Suprapubic skin (tissue), 4 donors: Measurements from ENCODE around the gene HIVEP1.

Experiments
- EP300 ChIP-seq: sonication (generic); formaldehyde crosslinking; IDR thresholded peaks from one replicate; pipeline ENCODE4 v1.6.1; 2017; ENCODE audit warnings: antibody characterized with exemption
- POLR2AphosphoS5 ChIP-seq, 3 donors: sonication (generic); formaldehyde crosslinking; IDR thresholded peaks; one replicate each; pipeline ENCODE4 v1.6.1; 2017; ENCODE audit warnings: antibody characterized with exemption in 3 of 3
- TF ChIP-seq, protein P1 (sequence below), 2 donors: fragments of 200-600 bp in 1 of 2; fragments of 450-650 bp in 1 of 2; sonication (generic) in 1 of 2; IDR thresholded peaks; one replicate each; pipeline ENCODE4 v1.5.1; 2016 to 2019; ENCODE audit warnings: antibody characterized with exemption in 2 of 2, mild to moderate bottlenecking in 1 of 2, moderate library complexity in 1 of 2

DNA sequence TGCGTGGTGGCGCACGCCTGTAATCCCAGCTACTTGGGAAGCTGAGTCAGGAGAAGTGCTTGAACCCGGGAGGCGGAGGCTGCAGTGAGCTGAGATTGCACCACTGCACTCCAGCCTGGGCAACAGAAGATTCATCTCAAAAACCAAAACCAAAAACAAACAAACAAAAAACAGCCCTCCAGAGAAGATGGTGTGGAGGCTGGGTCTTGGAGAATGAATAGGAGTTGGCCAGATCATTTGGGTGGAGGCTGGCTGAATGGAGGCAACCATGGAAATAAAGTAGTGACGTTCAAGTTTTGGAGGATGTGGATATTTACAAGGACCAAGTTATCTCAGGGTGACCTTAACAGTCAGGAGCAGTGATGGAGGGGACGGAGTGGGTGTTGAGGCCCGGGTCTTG is 24.7 kb downstream of the HIVEP1 start:
- TF ChIP-seq POLR2AphosphoS5 (IDR thresholded peaks at IDR 0.05) (no peak), EP300 (no peak)
- TF ChIP-seq, protein P1, sequence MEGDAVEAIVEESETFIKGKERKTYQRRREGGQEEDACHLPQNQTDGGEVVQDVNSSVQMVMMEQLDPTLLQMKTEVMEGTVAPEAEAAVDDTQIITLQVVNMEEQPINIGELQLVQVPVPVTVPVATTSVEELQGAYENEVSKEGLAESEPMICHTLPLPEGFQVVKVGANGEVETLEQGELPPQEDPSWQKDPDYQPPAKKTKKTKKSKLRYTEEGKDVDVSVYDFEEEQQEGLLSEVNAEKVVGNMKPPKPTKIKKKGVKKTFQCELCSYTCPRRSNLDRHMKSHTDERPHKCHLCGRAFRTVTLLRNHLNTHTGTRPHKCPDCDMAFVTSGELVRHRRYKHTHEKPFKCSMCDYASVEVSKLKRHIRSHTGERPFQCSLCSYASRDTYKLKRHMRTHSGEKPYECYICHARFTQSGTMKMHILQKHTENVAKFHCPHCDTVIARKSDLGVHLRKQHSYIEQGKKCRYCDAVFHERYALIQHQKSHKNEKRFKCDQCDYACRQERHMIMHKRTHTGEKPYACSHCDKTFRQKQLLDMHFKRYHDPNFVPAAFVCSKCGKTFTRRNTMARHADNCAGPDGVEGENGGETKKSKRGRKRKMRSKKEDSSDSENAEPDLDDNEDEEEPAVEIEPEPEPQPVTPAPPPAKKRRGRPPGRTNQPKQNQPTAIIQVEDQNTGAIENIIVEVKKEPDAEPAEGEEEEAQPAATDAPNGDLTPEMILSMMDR (IDR thresholded peaks at IDR 0.05) = no peak
